Stimulated activated CD4-positive, alpha-beta T cell treated with anti-CD3 and anti-CD28 coated beads, Interleukin-4, amount 100 ng/mL, for 48 hours (primary cell): ENCODE measurements around the gene KCP.

Source experiments
- DNase-seq, 2 donors: peaks; one replicate each; pipeline ENCODE4 v3.0.0-alpha.2; 2020; ENCODE audit warnings: low read depth in 2 of 2

Gene KCP

GRCh38 chr7:128841171-128841690 is 69.3 kb downstream of the KCP start:
- DNase-seq = no peak

- no peak for DNase-seq
Observed at GRCh38 chr7:128840326-128841170, 70.0 kb downstream of the KCP start.

GRCh38 chr7:128839751-128840177 is 70.7 kb downstream of the KCP start:
- no peak for DNase-seq

DNA sequence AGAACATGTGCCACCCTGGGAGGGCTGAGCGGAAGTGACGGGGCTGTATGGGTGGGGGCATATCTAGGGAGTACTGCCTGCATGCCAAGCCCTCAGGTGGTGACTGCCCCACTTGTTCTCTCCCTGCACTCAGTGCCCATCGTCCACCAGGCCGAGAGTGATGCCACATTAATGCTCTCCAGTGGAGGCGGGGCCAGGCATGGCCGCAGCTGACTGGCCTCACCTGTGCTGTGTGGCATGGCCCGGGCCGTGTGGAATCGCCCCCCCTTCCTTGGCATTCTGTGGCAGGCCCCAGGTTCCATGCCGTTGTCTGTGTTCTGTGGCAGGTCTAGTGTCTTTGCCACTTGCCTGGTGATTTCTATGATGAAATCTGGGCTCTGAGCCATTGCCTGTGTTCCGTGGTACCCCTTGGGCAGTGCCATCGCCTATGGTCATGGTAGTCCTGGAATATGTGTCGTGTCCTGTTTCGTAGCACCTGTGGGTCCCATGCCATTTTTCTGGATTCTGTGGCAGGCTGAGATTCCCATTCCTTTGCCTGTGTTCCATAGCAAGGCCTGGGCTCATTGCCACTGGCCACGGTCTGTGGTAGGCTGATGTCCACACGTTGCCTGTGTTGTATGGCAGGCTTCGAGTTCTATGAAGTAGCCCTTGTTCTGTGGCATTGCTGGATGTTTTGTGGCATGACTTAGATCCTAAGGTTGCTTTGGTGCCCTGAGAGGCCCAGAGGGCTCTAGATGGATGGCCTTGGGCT is 71.4 kb downstream of the KCP start:
- DNase-seq = no peak

GRCh38 chr7:128838109-128838779 is 72.3 kb downstream of the KCP start:
- no peak for DNase-seq

GRCh38 chr7:128837521-128837921 is 73.0 kb downstream of the KCP start:
- DNase-seq = no peak

- no peak for DNase-seq
Observed at GRCh38 chr7:128836729-128837348, 73.7 kb downstream of the KCP start.

DNA sequence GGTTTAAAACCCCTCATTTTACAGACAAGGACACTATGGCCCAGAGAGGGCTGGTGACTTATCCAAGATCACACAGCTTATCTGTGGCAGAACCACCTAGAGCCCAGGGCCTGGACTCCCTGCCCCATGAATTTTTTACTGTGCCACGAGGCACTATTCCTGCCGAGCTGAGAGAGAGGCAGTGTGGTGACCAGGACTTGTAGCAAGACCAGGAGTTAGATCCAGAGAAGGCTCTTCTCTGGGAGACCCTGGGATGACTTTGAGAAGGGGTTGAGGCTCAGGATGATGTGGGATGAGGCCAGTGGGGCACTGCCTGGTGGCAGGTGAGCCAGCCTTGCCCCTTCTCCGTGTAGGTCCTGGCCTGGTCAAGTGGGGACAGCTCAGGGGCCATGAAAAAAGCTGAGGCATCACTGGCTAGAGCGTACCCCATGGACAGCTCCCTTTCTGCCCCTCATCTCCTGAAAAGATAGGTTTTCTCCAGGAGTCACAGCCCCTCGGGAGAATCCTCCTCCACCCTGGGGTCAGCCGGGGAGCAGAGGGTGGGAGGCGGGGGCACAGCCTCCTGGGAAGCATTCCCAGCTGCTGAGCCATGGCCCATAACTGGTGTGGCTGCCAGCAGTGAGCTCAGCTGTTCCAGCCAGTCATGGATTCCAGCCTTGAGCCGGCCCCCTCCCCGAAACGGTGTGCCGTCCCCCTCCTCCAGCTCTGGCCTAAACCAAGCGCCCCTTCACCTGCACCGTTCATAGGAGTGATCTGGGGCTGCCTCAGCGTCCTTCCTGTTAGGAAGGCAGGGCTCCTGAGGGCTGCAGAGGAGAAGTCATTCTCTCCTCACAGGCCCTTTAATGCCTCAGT is 74.5 kb downstream of the KCP start:
- DNase-seq = no peak

GRCh38 chr7:128835231-128835751 is 75.2 kb downstream of the KCP start:
- DNase-seq = no peak

GRCh38 chr7:128833946-128834325 is 76.6 kb downstream of the KCP start:
- no peak for DNase-seq

DNA sequence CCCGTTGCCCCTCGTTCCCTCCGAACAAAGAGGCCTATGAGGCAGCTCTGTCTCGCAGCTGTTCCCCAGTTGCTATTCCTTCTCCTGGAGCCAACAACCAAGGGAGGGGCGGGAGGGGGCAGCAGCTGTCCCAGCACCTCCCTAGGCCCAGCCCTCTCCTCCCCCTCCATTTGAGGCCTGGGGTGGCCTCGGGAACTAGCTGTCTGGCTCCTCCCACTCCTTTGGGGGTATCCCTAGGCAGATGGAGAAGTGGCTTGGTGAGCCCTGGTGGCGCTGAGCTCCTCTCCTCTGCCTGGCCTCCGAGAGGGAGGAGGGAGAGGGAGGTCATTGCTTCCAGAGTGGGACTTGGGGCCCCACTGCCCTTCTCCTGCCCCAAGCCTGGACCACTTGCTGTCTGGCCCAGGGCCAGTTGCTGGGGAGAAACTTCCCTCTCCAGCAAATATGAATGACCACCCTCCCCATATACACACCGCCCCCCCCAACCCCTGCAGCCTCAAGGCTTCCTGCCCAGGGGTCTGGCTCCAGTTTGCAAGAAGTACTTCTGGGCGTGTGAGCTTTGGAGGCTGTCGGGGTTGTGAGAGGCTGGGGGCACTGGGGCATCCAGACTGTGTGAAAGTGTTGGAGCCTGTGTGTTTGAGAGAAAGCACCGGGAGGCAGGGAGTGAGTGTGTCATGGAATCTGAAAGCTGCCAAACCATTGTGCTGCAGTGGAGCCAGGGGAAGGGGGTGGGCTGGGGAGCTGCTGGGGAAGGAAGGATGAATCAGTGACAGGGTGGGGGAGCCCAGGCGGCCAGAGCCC is 77.2 kb downstream of the KCP start:
- DNase-seq = no peak

DNA sequence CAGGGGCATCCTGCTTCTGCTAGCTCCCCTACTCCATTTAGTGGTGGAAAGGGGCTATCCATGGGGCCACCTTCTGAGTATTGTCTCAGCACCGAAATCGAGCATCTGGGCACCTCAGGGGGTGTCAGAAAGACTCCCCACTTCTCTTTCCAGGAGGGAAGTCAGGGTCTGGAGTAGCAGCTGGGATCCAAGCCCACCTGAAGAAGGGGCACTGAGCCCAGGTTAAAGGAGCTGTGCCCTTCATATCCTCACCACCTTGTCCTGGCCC is 77.7 kb downstream of the KCP start:
- DNase-seq = no peak

DNA sequence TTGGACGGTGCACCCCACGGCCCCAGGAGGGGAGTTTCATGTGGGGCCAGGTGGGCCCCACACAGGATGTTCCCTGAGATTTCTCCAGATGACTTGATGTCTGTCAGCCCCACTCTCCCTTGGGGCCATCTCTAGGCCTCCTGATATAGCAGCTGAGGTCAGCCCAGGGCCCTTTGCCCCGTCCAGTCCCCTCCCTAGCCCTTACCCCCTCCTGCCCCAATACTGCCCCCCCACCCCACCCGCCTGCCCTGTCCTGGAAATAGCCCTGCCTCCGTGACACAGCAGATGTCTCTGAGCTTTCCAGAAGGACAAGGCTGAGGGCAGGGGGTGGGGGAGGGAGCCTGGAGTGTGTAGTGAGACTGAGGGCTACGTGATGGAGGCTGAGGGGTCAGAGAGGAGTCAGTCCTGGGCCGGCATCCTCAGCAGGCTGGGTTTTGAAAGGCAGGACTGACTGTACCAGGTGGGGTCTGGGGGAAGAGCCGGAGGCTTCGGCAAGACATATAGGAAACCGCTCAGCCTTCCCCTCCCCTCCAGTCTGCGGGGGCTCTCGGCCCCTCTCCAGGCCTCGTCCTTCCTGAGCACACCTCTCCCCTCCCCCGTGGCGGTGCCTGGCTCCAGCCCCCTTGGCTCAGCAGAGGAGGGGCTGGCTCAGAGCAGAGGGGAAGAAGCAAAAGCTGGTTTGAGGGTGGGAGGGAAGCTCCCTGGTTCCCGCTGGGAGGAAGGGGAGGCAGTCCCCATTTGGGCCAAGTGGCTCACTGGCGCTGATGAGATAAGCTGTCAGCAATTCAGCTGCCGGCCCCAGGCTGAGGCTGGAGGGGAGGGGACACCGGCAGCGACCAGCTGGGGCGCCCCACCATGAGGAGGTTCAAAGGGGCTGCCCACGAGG is 78.3 kb downstream of the KCP start:
- no peak for DNase-seq

- DNase-seq = no peak
Observed at GRCh38 chr7:128831178-128831993, 79.1 kb downstream of the KCP start.

- DNase-seq = peak; percentile 18 to 19
Observed at GRCh38 chr7:128830231-128831177, 80.0 kb downstream of the KCP start, which contains the start of gene FLNC. Gene FLNC, plus strand, starts transcription at chr7:128830406. Its CDS starts 232 bp downstream, at chr7:128830638.

- no peak for DNase-seq
Observed at GRCh38 chr7:128829391-128830166, 80.9 kb downstream of the KCP start.
